Keratinocyte (primary cell): ENCODE results near the gene LGR6. TPM values are rescaled to one million over a fixed set of nuclear protein-coding genes. Genes with fewer than 3 reads are reported as not detected.

Experiments used
- DNase-seq: peaks from one replicate; pipeline ENCODE4 v3.0.0-alpha.2; 2011; ENCODE audit warnings: low read depth, missing footprints, low spot score
- FAIRE-seq: peaks from 2 replicates; lab custom pipeline; 2011; peaks lifted over from hg19 to GRCh38; lab: Jason Lieb, UNC
- H2AFZ ChIP-seq: 2 replicates; pipeline ENCODE4 v1.6.0; 2012; ENCODE audit warnings: low read length, control low read depth, inconsistent platforms; ENCODE audit not compliant: control insufficient read depth
- H3K27ac ChIP-seq: 2 replicates; pipeline ENCODE4 v1.5.1; 2011; ENCODE audit warnings: low read length; ENCODE audit not compliant: control insufficient read depth, insufficient read depth
- H3K27me3 ChIP-seq: 3 replicates; pipeline ENCODE4 v1.6.0; 2011; ENCODE audit warnings: low read length; ENCODE audit not compliant: control insufficient read depth, insufficient read depth; ENCODE audit errors: extremely low read depth
- H3K36me3 ChIP-seq, 2 experiments: 2 replicates in 1 of 2; 3 replicates in 1 of 2; pipeline ENCODE4 v1.5.1; 2011; ENCODE audit warnings: low read length in 2 of 2, mild to moderate bottlenecking in 1 of 2; ENCODE audit not compliant: control insufficient read depth in 2 of 2, insufficient read depth in 2 of 2; ENCODE audit errors: extremely low read depth in 1 of 2
- H3K4me1 ChIP-seq: 3 replicates; pipeline ENCODE4 v1.5.1; 2011; ENCODE audit warnings: low read length; ENCODE audit not compliant: control insufficient read depth, insufficient read depth; ENCODE audit errors: extremely low read depth
- H3K4me2 ChIP-seq: 3 replicates; pipeline ENCODE4 v1.6.0; 2011; ENCODE audit warnings: low read depth, low read length; ENCODE audit not compliant: control insufficient read depth, insufficient read depth; ENCODE audit errors: extremely low read depth
- H3K4me3 ChIP-seq, 3 experiments: fragments of 200-600 bp in 1 of 3; sonication (generic) in 1 of 3; 2 replicates in 2 of 3; 3 replicates in 1 of 3; pipeline ENCODE4 v1.5.1; 2011 to 2016; ENCODE audit warnings: low read length in 3 of 3, mild to moderate bottlenecking in 3 of 3, control low read depth in 2 of 3, inconsistent platforms in 1 of 3, low read depth in 1 of 3, mixed read lengths in 1 of 3, mixed run types in 1 of 3, moderate library complexity in 1 of 3; ENCODE audit not compliant: control insufficient read depth in 2 of 3, insufficient read depth in 2 of 3; ENCODE audit errors: extremely low read depth in 1 of 3
- H3K79me2 ChIP-seq: 2 replicates; pipeline ENCODE4 v1.6.0; 2012; ENCODE audit warnings: low read length; ENCODE audit not compliant: control insufficient read depth, insufficient read depth
- H3K9ac ChIP-seq: 3 replicates; pipeline ENCODE4 v1.6.0; 2011; ENCODE audit warnings: low read length; ENCODE audit not compliant: control insufficient read depth, insufficient read depth; ENCODE audit errors: extremely low read depth
- H3K9me1 ChIP-seq: 3 replicates; pipeline ENCODE4 v1.6.0; 2011; ENCODE audit warnings: low read length; ENCODE audit not compliant: control insufficient read depth, insufficient read depth; ENCODE audit errors: extremely low read depth
- H3K9me3 ChIP-seq: 2 replicates; pipeline ENCODE4 v1.5.1; 2012; ENCODE audit warnings: low read depth, low read length; ENCODE audit not compliant: control insufficient read depth
- H4K20me1 ChIP-seq: 3 replicates; pipeline ENCODE4 v1.6.0; 2011; ENCODE audit warnings: low read length; ENCODE audit not compliant: control insufficient read depth, insufficient read depth; ENCODE audit errors: extremely low read depth
- EZH2 ChIP-seq: IDR thresholded peaks from one replicate; pipeline ENCODE4 v1.6.1; 2012; ENCODE audit warnings: inconsistent platforms, mild to moderate bottlenecking, low read length, moderate library complexity
- dilution Hi-C: fragments of 300-500 bp; cut with MboI; formaldehyde crosslinking; loops from one replicate; pipeline ENCODE4 v1.7.0; 2020; ENCODE audit warnings: low sequenced_read_pairs; ENCODE audit not compliant: extremely low pct_ligation_motif_present
- polyA plus RNA-seq, 5 experiments: library from polyadenylated mRNA; depleted of rRNA in 3 of 5; stranded (reverse) in 3 of 5; stranded (forward) in 1 of 5; unstranded in 1 of 5; fragments of >200 nt; gene quantifications; 1 replicate in 1 of 5; 2 replicates in 3 of 5; 3 replicates in 1 of 5; pipeline versions ENCODE4 v1.2.1 to v1.2.3, GENCODE V29; 2011 to 2012; ENCODE audit warnings: missing spikeins in 2 of 5, low read depth in 1 of 5, low replicate concordance in 1 of 5
- TF ChIP-seq, protein P1 (sequence below), 3 experiments: IDR thresholded peaks in 1 of 3; conservative IDR thresholded peaks in 1 of 3; optimal IDR thresholded peaks in 1 of 3; 2 replicates in 2 of 3; 3 replicates in 1 of 3; pipeline versions ENCODE3 to v1.5.1; 2011; ENCODE audit warnings: low read length in 3 of 3, mild to moderate bottlenecking in 3 of 3, moderate library complexity in 2 of 3, control low read depth in 1 of 3, inconsistent platforms in 1 of 3; ENCODE audit not compliant: insufficient read depth in 2 of 3; ENCODE audit errors: extremely low read depth in 1 of 3

Gene LGR6
- polyA plus RNA-seq, 1 donor (not counting 4 experiments of a cell fraction or from before 2014, with no cell fraction given): 0.42 TPM

DNA sequence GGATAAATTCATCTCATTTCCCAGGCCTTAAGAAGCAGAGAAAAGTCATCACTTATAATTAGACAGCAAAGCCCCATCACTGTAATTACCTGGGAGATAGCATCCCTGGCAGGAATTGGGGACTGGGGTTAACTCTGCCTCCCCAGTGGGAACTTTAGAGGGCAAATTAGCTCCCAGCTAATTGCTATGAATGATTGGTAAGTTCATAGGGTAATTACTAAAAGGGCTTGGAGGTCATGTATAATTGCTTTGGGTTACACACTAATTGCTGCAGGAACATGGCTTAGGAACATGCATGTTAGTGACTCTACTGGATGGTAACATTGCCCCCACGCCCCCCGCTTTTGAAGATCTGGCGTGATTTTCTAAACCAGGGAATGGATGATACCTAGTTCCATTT, 83.3 kb downstream of the LGR6 start:
- H3K36me3 ChIP-seq: no peaks in the 10 kb centered on the region
- dilution Hi-C loops: no loop called here
- no peaks in the 10 kb centered on the region for H3K9me1 ChIP-seq
- no peak overlapping the region for H3K4me3 ChIP-seq
- no peaks in the 10 kb centered on the region for H3K27me3 ChIP-seq
- H2AFZ ChIP-seq: no peak overlapping the region
- H3K79me2 ChIP-seq: no peaks in the 10 kb centered on the region
- DNase-seq (no peak), FAIRE-seq (no peak)
- no peaks in the 10 kb centered on the region for H3K9me3 ChIP-seq
- TF ChIP-seq, protein P1, sequence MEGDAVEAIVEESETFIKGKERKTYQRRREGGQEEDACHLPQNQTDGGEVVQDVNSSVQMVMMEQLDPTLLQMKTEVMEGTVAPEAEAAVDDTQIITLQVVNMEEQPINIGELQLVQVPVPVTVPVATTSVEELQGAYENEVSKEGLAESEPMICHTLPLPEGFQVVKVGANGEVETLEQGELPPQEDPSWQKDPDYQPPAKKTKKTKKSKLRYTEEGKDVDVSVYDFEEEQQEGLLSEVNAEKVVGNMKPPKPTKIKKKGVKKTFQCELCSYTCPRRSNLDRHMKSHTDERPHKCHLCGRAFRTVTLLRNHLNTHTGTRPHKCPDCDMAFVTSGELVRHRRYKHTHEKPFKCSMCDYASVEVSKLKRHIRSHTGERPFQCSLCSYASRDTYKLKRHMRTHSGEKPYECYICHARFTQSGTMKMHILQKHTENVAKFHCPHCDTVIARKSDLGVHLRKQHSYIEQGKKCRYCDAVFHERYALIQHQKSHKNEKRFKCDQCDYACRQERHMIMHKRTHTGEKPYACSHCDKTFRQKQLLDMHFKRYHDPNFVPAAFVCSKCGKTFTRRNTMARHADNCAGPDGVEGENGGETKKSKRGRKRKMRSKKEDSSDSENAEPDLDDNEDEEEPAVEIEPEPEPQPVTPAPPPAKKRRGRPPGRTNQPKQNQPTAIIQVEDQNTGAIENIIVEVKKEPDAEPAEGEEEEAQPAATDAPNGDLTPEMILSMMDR (optimal IDR thresholded peaks at IDR 0.05 in 1 of 3, IDR thresholded peaks at IDR 0.05 in 1 of 3, conservative IDR thresholded peaks at IDR 0.05 in 1 of 3; ENCODE audit: extremely low read depth in 1 of 3, insufficient read depth in 2 of 3, low read length in 3 of 3): no peak
- TF ChIP-seq EZH2: no peak
- H3K9ac ChIP-seq: no peak overlapping the region
- H3K4me2 ChIP-seq: no peak overlapping the region
- no peaks in the 10 kb centered on the region for H4K20me1 ChIP-seq
- H3K27ac ChIP-seq: no peak overlapping the region
- peaks cover 25% of the 10 kb centered on the region for H3K4me1 ChIP-seq

DNA sequence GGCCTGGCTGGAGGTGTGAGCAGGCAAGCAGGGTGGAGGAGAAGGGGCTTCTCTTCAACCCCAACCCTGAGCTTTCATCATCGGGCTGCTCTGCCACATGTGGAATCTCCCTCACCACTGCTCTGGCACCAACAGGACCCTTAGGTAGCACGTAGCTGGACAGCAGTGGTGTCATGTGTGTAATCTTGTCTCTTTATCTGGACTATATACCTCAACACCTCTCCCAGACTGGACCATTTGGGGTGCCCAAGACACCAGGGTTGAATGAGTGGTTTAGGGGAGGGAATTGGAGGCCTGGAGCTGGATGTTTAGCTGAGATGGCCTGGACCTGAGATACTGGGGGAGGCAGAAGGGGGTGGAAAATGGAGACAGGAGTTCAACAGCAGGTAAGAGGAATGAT, 85.2 kb downstream of the LGR6 start:
- TF ChIP-seq, protein P1 (optimal IDR thresholded peaks at IDR 0.05 in 1 of 3, IDR thresholded peaks at IDR 0.05 in 1 of 3, conservative IDR thresholded peaks at IDR 0.05 in 1 of 3; ENCODE audit: extremely low read depth in 1 of 3, insufficient read depth in 2 of 3, low read length in 3 of 3): no peak
- TF ChIP-seq EZH2: no peak
- H2AFZ ChIP-seq: no peak overlapping the region
- no peaks in the 10 kb centered on the region for H3K9me1 ChIP-seq
- no peak for FAIRE-seq
- dilution Hi-C loops: no loop called here
- no peaks in the 10 kb centered on the region for H3K9me3 ChIP-seq
- H4K20me1 ChIP-seq: no peaks in the 10 kb centered on the region
- no peak overlapping the region for H3K4me3 ChIP-seq
- H3K27ac ChIP-seq: no peak overlapping the region
- H3K36me3 ChIP-seq: no peaks in the 10 kb centered on the region
- H3K9ac ChIP-seq: no peak overlapping the region
- H3K79me2 ChIP-seq: no peaks in the 10 kb centered on the region
- peaks cover 42% of the 10 kb centered on the region for H3K4me1 ChIP-seq
- no peaks in the 10 kb centered on the region for H3K27me3 ChIP-seq
- no peak overlapping the region for H3K4me2 ChIP-seq
- no peak for DNase-seq
